Osteoblast (primary cell): Measurements from ENCODE around the gene CARD10. TPM values are rescaled to one million over a fixed set of nuclear protein-coding genes. Genes with fewer than 3 reads are reported as not detected.

Source experiments
- DNase-seq: peaks from one replicate; pipeline ENCODE4 v3.0.0; 2011; ENCODE audit warnings: low spot score, mixed read lengths; ENCODE audit not compliant: insufficient read length; ENCODE audit errors: missing footprints
- H2AFZ ChIP-seq: 2 replicates; pipeline ENCODE4 v1.6.0; 2011; ENCODE audit warnings: mild to moderate bottlenecking, low read length
- H3K27ac ChIP-seq: 2 replicates; pipeline ENCODE4 v1.5.1; 2011; ENCODE audit warnings: mild to moderate bottlenecking, low read depth, low read length, moderate library complexity
- H3K27me3 ChIP-seq: 2 replicates; pipeline ENCODE4 v1.6.0; 2012; ENCODE audit warnings: mild to moderate bottlenecking, control low read depth, inconsistent platforms, low read length, moderate library complexity; ENCODE audit not compliant: insufficient read depth
- H3K36me3 ChIP-seq: 2 replicates; pipeline ENCODE4 v1.5.1; 2011; ENCODE audit warnings: mild to moderate bottlenecking, low read length, control low read depth, moderate library complexity; ENCODE audit not compliant: insufficient read depth
- H3K4me1 ChIP-seq: 2 replicates; pipeline ENCODE4 v1.5.1; 2011; ENCODE audit warnings: mild to moderate bottlenecking, low read length, control low read depth, moderate library complexity; ENCODE audit not compliant: insufficient read depth
- H3K4me2 ChIP-seq: 2 replicates; pipeline ENCODE4 v1.6.0; 2011; ENCODE audit warnings: mild to moderate bottlenecking, low read length; ENCODE audit not compliant: insufficient read depth
- H3K4me3 ChIP-seq: fragments of 200-600 bp; sonication (generic); 3 replicates; pipeline ENCODE4 v1.5.1; 2012; ENCODE audit warnings: mild to moderate bottlenecking, low read length, inconsistent platforms; ENCODE audit not compliant: insufficient read depth
- H3K79me2 ChIP-seq: 2 replicates; pipeline ENCODE4 v1.6.0; 2012; ENCODE audit warnings: mild to moderate bottlenecking, low read length, control low read depth, inconsistent platforms; ENCODE audit not compliant: insufficient read depth
- H3K9me3 ChIP-seq: 2 replicates; pipeline ENCODE4 v1.5.1; 2011; ENCODE audit warnings: low read depth, low read length, control low read depth
- H4K20me1 ChIP-seq: 2 replicates; pipeline ENCODE4 v1.6.0; 2012; ENCODE audit warnings: mild to moderate bottlenecking, low read length, control low read depth; ENCODE audit not compliant: insufficient read depth
- CTCF ChIP-seq: IDR thresholded peaks from 2 replicates; pipeline ENCODE4 v1.5.1; 2011; ENCODE audit warnings: mild to moderate bottlenecking, low read depth, low read length, moderate library complexity; ENCODE audit errors: extremely low read depth
- total RNA-seq: library from RNA; depleted of rRNA; stranded (reverse); fragments of >200 nt; gene quantifications from 2 replicates; pipeline ENCODE4 v1.2.3, GENCODE V29; 2012

CARD10 gene
- total RNA-seq, 1 donor, result 11.9 TPM

GRCh38 chr22:37461961-37462360, 57.3 kb downstream of the CARD10 start:
- Histone ChIP-seq H2AFZ (no peak overlapping the region), H3K4me1 (no peaks in the 10 kb centered on the region), H3K27me3 (peaks cover 41% of the 10 kb centered on the region), H3K4me3 (no peak overlapping the region), H3K79me2 (no peaks in the 10 kb centered on the region), H3K9me3 (no peaks in the 10 kb centered on the region), H3K4me2 (no peak overlapping the region), H3K36me3 (no peaks in the 10 kb centered on the region), H4K20me1 (no peaks in the 10 kb centered on the region), H3K27ac (no peak overlapping the region)
- DNase-seq, result no peak
- TF ChIP-seq CTCF, result no peak

- H3K27ac ChIP-seq, result no peak overlapping the region
- no peak overlapping the region for H3K4me3 ChIP-seq
- no peak overlapping the region for H3K4me2 ChIP-seq
- peaks cover 34% of the 10 kb centered on the region for H3K27me3 ChIP-seq
- DNase-seq, result no peak
- peaks cover 5% of the 10 kb centered on the region for H3K4me1 ChIP-seq
- H4K20me1 ChIP-seq, result no peaks in the 10 kb centered on the region
- no peak overlapping the region for H2AFZ ChIP-seq
- H3K9me3 ChIP-seq, result no peaks in the 10 kb centered on the region
- no peaks in the 10 kb centered on the region for H3K79me2 ChIP-seq
- no peak for TF ChIP-seq CTCF
- H3K36me3 ChIP-seq, result no peaks in the 10 kb centered on the region
Measured at GRCh38 chr22:37460684-37461083, 58.5 kb downstream of the CARD10 start.

GRCh38 chr22:37459206-37459605, 60.0 kb downstream of the CARD10 start:
- no peak overlapping the region for H2AFZ ChIP-seq
- H3K4me1 ChIP-seq, result peaks cover 18% of the 10 kb centered on the region
- peaks cover 28% of the 10 kb centered on the region for H3K27me3 ChIP-seq
- no peak overlapping the region for H3K4me3 ChIP-seq
- H4K20me1 ChIP-seq, result no peaks in the 10 kb centered on the region
- DNase-seq, result no peak
- no peaks in the 10 kb centered on the region for H3K79me2 ChIP-seq
- no peaks in the 10 kb centered on the region for H3K36me3 ChIP-seq
- no peaks in the 10 kb centered on the region for H3K9me3 ChIP-seq
- no peak overlapping the region for H3K27ac ChIP-seq
- TF ChIP-seq CTCF, result no peak
- no peak overlapping the region for H3K4me2 ChIP-seq

GRCh38 chr22:37457093-37457893, 61.9 kb downstream of the CARD10 start:
- DNase-seq, result peak; percentile 92
- H3K36me3 ChIP-seq, result no peaks in the 10 kb centered on the region
- H2AFZ ChIP-seq, result no peak overlapping the region
- H3K9me3 ChIP-seq, result no peaks in the 10 kb centered on the region
- peak; percentile 93 for TF ChIP-seq CTCF
- H4K20me1 ChIP-seq, result no peaks in the 10 kb centered on the region
- no peak overlapping the region for H3K4me3 ChIP-seq
- H3K27ac ChIP-seq, result no peak overlapping the region
- peaks cover 23% of the 10 kb centered on the region for H3K27me3 ChIP-seq
- H3K4me2 ChIP-seq, result no peak overlapping the region
- H3K4me1 ChIP-seq, result peaks cover 18% of the 10 kb centered on the region
- no peaks in the 10 kb centered on the region for H3K79me2 ChIP-seq
